Colonic mucosa (tissue), 4 donors: ENCODE measurements around the gene PTPRN2. TPM values are rescaled to one million over a fixed set of nuclear protein-coding genes. Genes with fewer than 3 reads are reported as not detected.
A peak's percentile ranks its signal among the peaks of the same experiment; 100 is the strongest.

Experiments used
- DNase-seq: peaks from one replicate; pipeline ENCODE4 v3.0.0-alpha.2; 2020
- H3K27ac ChIP-seq: fragments of 200-600 bp; one replicate; pipeline ENCODE4 v1.8.0; 2021
- H3K27me3 ChIP-seq: fragments of 200-600 bp; one replicate; pipeline ENCODE4 v1.8.0; 2021
- H3K36me3 ChIP-seq: fragments of 200-600 bp; one replicate; pipeline ENCODE4 v1.8.0; 2021
- H3K4me1 ChIP-seq: fragments of 200-600 bp; one replicate; pipeline ENCODE4 v1.8.0; 2021; ENCODE audit warnings: mild to moderate bottlenecking
- H3K4me3 ChIP-seq: fragments of 200-600 bp; one replicate; pipeline ENCODE4 v1.8.0; 2021
- H3K9ac ChIP-seq, 2 donors: one replicate each; pipeline ENCODE4 v1.7.0; 2013; ENCODE audit warnings: control low read depth in 2 of 2, low read depth in 2 of 2, low read length in 2 of 2
- H3K9me3 ChIP-seq: fragments of 200-600 bp; one replicate; pipeline ENCODE4 v1.8.0; 2021
- intact Hi-C: fragments of 100-400 bp; cut with DNase I; formaldehyde crosslinking; loops from one replicate; pipeline ENCODE4 v1.14.1; 2022
- total RNA-seq, 2 donors: library from RNA; stranded (reverse); fragmentation: NEBNext Ultra II Directional in 1 of 2; extraction: Animal tissue kit (Norgen Biotek cat#: 25700) in 1 of 2; gene quantifications; one replicate each; pipeline ENCODE4 v1.2.1, GENCODE V29; 2021
- TF ChIP-seq, protein P1 (sequence below): fragments of 200-600 bp; IDR thresholded peaks from one replicate; pipeline ENCODE4 v1.8.0; 2022; ENCODE audit warnings: antibody characterized with exemption, mild to moderate bottlenecking
- donor health status: healthy.
- donor health status: DM: no; HTN: no; CAD: no.
- donor health status: DM: no; HTN: no; CAD: no.

The PTPRN2 gene
- total RNA-seq, 2 donors from 2014 or later: 14.7 to 21.6 TPM

DNA sequence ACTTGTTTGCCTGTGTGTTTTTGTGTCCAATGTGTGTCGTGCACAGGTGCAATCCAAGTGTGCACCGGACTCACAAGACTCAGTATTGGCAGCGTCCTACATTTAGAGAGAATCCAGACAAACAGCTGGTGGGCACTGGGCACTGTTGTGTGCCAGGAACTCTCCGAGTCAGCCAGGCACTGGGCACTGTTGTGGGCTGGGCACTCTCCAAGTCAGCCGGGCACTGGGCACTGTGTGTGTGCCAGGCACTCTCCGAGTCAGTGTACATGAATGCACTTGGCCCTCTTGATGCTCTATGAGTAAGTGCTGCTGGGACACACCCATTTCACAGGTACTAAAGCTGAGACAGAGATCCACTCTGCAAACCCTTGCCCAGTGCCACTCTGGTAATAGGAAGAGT, 303.5 kb downstream of the PTPRN2 start:
- Histone ChIP-seq H3K4me3 (no peak overlapping the region), H3K27me3 (no peaks in the 10 kb centered on the region), H3K4me1 (no peaks in the 10 kb centered on the region), H3K9ac (no peak overlapping the region), H3K36me3 (no peaks in the 10 kb centered on the region), H3K9me3 (no peaks in the 10 kb centered on the region), H3K27ac (no peak overlapping the region)
- peak; percentile 9 for DNase-seq
- TF ChIP-seq, protein P1, sequence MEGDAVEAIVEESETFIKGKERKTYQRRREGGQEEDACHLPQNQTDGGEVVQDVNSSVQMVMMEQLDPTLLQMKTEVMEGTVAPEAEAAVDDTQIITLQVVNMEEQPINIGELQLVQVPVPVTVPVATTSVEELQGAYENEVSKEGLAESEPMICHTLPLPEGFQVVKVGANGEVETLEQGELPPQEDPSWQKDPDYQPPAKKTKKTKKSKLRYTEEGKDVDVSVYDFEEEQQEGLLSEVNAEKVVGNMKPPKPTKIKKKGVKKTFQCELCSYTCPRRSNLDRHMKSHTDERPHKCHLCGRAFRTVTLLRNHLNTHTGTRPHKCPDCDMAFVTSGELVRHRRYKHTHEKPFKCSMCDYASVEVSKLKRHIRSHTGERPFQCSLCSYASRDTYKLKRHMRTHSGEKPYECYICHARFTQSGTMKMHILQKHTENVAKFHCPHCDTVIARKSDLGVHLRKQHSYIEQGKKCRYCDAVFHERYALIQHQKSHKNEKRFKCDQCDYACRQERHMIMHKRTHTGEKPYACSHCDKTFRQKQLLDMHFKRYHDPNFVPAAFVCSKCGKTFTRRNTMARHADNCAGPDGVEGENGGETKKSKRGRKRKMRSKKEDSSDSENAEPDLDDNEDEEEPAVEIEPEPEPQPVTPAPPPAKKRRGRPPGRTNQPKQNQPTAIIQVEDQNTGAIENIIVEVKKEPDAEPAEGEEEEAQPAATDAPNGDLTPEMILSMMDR: no peak
- intact Hi-C loops: no loop called here

- Histone ChIP-seq H3K4me3 (no peak overlapping the region), H3K27me3 (no peaks in the 10 kb centered on the region), H3K36me3 (no peaks in the 10 kb centered on the region), H3K9me3 (no peaks in the 10 kb centered on the region), H3K9ac (no peak overlapping the region), H3K27ac (no peak overlapping the region), H3K4me1 (no peaks in the 10 kb centered on the region)
- DNase-seq: peak; percentile 3
- intact Hi-C loops: no loop called here
- TF ChIP-seq, protein P1: no peak
Observed at GRCh38 chr7:158283016-158283974, 304.3 kb downstream of the PTPRN2 start.

DNA sequence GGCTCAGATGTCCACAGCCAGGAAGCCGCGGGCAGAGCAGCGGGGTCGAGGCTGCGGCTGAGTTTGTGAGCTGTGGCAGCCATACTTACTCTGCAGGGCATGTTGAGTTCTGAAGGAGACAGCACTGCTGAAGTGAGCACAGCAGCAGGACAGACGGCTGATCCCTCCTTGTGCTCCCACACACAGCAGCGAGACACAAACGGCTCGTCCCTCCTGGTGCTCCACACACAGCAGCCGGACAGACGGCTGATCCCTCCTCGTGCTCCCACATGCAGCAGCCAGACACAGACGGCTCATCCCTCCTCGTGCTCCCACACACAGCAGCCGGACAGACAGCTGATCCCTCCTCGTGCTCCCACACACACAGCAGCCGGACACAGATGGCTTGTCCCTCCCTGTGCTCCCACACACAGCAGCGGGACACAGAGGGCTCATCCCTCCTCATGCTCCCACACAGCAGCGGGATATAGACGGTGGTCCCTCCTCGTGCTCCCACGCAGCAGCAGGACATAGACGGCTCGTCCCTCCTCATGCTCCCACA, 305.1 kb downstream of the PTPRN2 start:
- H3K27ac ChIP-seq: no peak overlapping the region
- intact Hi-C loops: no loop called here
- TF ChIP-seq, protein P1: no peak
- no peaks in the 10 kb centered on the region for H3K36me3 ChIP-seq
- H3K27me3 ChIP-seq: no peaks in the 10 kb centered on the region
- H3K4me3 ChIP-seq: no peak overlapping the region
- H3K9me3 ChIP-seq: no peaks in the 10 kb centered on the region
- no peaks in the 10 kb centered on the region for H3K4me1 ChIP-seq
- peak; percentile 2 for DNase-seq
- H3K9ac ChIP-seq: no peak overlapping the region

DNA sequence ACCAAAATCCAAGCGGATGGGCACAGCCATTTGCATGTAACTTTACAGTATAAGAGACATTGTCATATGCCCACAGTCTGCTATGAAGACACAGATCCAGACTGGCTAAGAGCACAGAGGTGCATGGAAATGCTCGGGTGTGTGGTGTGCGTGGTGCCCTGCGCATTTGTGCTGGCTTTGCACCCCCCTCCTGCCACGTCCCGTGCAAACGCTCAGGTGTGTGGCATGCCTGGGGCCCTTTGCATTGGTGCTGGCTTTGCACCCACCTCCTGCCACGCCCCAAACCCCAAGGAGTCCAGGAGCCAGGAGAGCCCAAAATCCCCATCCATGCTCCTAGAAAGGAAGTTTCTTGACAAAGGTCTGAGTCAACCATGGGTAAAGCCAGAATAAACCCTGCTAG, 306.2 kb downstream of the PTPRN2 start:
- H3K27ac ChIP-seq: no peak overlapping the region
- no peaks in the 10 kb centered on the region for H3K9me3 ChIP-seq
- H3K27me3 ChIP-seq: no peaks in the 10 kb centered on the region
- H3K4me3 ChIP-seq: no peak overlapping the region
- H3K36me3 ChIP-seq: no peaks in the 10 kb centered on the region
- H3K4me1 ChIP-seq: no peaks in the 10 kb centered on the region
- DNase-seq: no peak
- intact Hi-C loops: no loop called here
- no peak overlapping the region for H3K9ac ChIP-seq
- TF ChIP-seq, protein P1: no peak

DNA sequence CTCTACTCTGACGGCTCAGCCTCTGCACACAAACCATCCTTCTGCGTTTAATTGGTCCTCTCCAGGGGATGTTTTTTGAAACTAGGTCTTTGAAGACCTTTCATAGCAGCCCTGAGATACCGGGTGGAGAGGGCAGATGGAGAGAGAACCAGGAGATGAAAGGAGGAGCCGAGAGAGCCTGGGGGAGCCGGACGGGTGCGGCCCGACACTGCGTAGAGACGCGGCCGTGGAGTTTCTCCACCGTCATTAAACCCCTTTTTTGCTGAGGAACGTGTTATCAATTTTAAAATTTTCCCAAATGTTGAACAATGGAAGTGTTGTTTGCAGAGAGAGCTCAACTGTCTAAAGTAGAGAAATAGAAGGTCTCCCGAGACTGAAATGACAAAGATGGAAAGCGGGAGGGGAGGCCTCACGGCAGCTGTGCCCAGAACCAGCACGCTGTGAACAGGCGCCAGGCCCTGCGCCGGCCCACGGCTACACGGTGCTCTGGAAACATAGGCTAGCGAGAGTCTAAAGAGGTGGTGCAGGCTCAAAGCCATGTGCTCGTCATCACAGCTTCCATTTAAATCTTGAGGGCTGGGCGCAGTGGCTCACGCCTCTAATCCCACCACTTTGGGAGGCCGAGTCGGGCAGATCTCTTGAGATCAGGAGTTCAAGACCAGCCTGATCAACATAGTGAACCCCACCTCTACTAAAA, 307.0 kb downstream of the PTPRN2 start:
- Histone ChIP-seq H3K36me3 (no peaks in the 10 kb centered on the region), H3K27ac (no peak overlapping the region), H3K4me1 (no peaks in the 10 kb centered on the region), H3K9ac (no peak overlapping the region), H3K4me3 (no peak overlapping the region), H3K27me3 (no peaks in the 10 kb centered on the region), H3K9me3 (no peaks in the 10 kb centered on the region)
- TF ChIP-seq, protein P1: no peak
- DNase-seq: no peak
- intact Hi-C loops: no loop called here
